Measurements from ENCODE around the gene NPHP1. TPM values are rescaled to one million over a fixed set of nuclear protein-coding genes. Genes with fewer than 3 reads are reported as not detected.

NPHP1 gene
- total and polyA plus RNA-seq, 2 of the 8 experiments (the other 6 are each of a cell fraction or from before 2014, with no cell fraction given), result 1.4 to 2.8 TPM

DNA sequence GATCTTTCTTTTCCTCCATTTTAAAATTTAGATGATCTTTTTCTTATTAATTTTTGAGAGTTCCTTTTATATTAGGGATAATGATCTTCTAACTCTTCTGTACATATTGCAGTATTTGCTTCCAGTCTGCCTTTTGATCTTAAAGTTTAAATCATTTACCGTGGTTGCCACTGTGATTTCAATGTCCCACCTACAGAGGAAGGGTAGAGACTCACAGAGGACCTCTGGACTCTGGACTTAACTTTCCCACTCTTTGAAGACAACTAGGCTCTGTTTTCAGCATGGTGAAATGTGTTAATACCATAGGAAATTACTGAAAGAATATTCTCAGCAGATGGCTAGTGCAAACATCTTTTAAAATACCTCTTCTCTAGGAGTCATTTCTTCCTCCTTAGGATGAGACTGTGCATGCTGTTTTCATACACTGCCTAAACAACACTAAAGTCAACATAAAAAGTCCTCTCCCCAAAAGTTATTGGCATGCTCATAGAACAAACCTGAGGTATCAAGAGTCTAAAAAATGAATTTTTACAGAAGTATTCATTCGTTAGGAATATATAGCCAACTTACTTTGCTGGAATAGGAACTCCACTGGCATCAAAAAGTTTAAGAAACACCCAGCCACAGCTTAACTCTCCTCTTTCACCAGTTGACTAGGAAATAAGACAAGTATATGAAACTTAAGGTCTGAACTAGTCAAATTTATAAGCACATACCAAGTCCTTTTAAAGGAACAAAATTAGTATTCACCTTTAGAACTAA, 58.4 kb downstream of the NPHP1 start:
- H2AFZ ChIP-seq (ENCODE audit: low read length), result no peak overlapping the region
- no peak overlapping the region for H2BK15ac ChIP-seq (ENCODE audit: low read length)
- no peaks in the 10 kb centered on the region for H3K79me2 ChIP-seq (ENCODE audit: control insufficient read depth in 1 of 2, insufficient read depth in 2 of 2, low read length in 2 of 2)
- no peak overlapping the region for H2BK120ac ChIP-seq (replicated peaks; ENCODE audit: low read depth, low read length)
- no peak for FAIRE-seq
- no peaks in the 10 kb centered on the region for H3K9me3 ChIP-seq (ENCODE audit: insufficient read depth in 2 of 2, low read depth in 1 of 2, low read length in 1 of 2)
- H3K4me2 ChIP-seq (ENCODE audit: insufficient read depth in 1 of 2, low read depth in 2 of 2, low read length in 2 of 2), result no peak overlapping the region
- TF ChIP-seq SP4 (IDR thresholded peaks at IDR 0.05; ENCODE audit: low read length) (no peak), JUND (IDR thresholded peaks at IDR 0.05; ENCODE audit: low read length) (no peak), KDM5A (IDR thresholded peaks at IDR 0.05; ENCODE audit: low read length) (no peak), SIRT6 (IDR thresholded peaks at IDR 0.05; ENCODE audit: low read length) (no peak), EP300 (IDR thresholded peaks at IDR 0.05; ENCODE audit: borderline replicate concordance in 1 of 2, low read depth in 2 of 2, low read length in 2 of 2) (no peak), SP2 (IDR thresholded peaks at IDR 0.05; ENCODE audit: low read length) (no peak), BCL11A (IDR thresholded peaks at IDR 0.05; ENCODE audit: low read depth in 2 of 2, low read length in 2 of 2) (no peak), ZNF274 (IDR thresholded peaks at IDR 0.05; ENCODE audit: borderline replicate concordance, extremely low read depth, low read length) (no peak), SAP30 (IDR thresholded peaks at IDR 0.05; ENCODE audit: insufficient read depth, insufficient replicate concordance, low read length) (no peak), POLR2AphosphoS5 (IDR thresholded peaks at IDR 0.05; ENCODE audit: low read depth, low read length) (no peak), POU5F1 (IDR thresholded peaks at IDR 0.05; ENCODE audit: low read depth, low read length) (no peak)
- ChIA-PET POLR2A (ENCODE audit: partially characterized antibody) (no interaction called here), CTCF (ENCODE audit: partially characterized antibody) (no interaction called here)
- H2AK5ac ChIP-seq (ENCODE audit: low read depth, low read length), result no peak overlapping the region
- no peak overlapping the region for H3K18ac ChIP-seq (ENCODE audit: extremely low read depth, low read length)
- no peak overlapping the region for H2BK5ac ChIP-seq (ENCODE audit: low read depth, low read length)
- no peaks in the 10 kb centered on the region for H3K79me1 ChIP-seq (ENCODE audit: low read depth, low read length)
- H3K36me3 ChIP-seq (ENCODE audit: control insufficient read depth in 2 of 4, insufficient read depth in 4 of 4, low read length in 3 of 4), result no peaks in the 10 kb centered on the region
- no peak overlapping the region for H2BK12ac ChIP-seq (ENCODE audit: low read depth, low read length)
- no peak for DNase-seq (ENCODE audit: low read depth in 1 of 2, low spot score in 2 of 2)
- H3K4me3 ChIP-seq (ENCODE audit: extremely low read depth in 1 of 4, insufficient read depth in 2 of 4, low read depth in 3 of 4, low read length in 4 of 4), result no peak overlapping the region
- no peaks in the 10 kb centered on the region for H3K27me3 ChIP-seq (replicated peaks in 1 of 4; ENCODE audit: control insufficient read depth in 3 of 4, extremely low read depth in 1 of 4, insufficient read depth in 3 of 4, low read length in 3 of 4)
- 88% methylated on average over 2 of the region's 2 CpGs; no CpG with 5 or more reads in 1 of the 2 experiments for WGBS, 2 experiments (ENCODE audit: extremely low coverage in 1 of 2, insufficient coverage in 1 of 2, insufficient read length in 1 of 2, insufficient replicate concordance in 2 of 2, low coverage in 1 of 2, low lambda C conversion rate in 2 of 2, missing lambda C conversion rate in 1 of 2)
- H4K91ac ChIP-seq (replicated peaks; ENCODE audit: insufficient read length, low read length), result no peak overlapping the region
- no peak overlapping the region for H3K27ac ChIP-seq (ENCODE audit: low read depth, low read length)
- no peak overlapping the region for H3K4ac ChIP-seq (replicated peaks; ENCODE audit: insufficient read length, low read depth, low read length)
- no peak overlapping the region for H4K8ac ChIP-seq (ENCODE audit: extremely low read depth, insufficient read depth, low read length)
- no peak overlapping the region for H2BK20ac ChIP-seq (ENCODE audit: low read length)
- no peak overlapping the region for H4K5ac ChIP-seq (ENCODE audit: insufficient read length, low read depth, low read length)
- no peaks in the 10 kb centered on the region for H3K4me1 ChIP-seq (replicated peaks in 1 of 4; ENCODE audit: control insufficient read depth in 3 of 4, insufficient read depth in 4 of 4, low read length in 3 of 4)
- H3K9ac ChIP-seq (replicated peaks in 1 of 4; ENCODE audit: extremely low read depth in 1 of 4, low read depth in 3 of 4, low read length in 3 of 4), result no peak overlapping the region
- H3K56ac ChIP-seq (replicated peaks; ENCODE audit: insufficient read length, low read depth, low read length), result no peak overlapping the region
- no peaks in the 10 kb centered on the region for H3K23me2 ChIP-seq (ENCODE audit: low read depth, low read length)
- no peaks in the 10 kb centered on the region for H4K20me1 ChIP-seq (replicated peaks in 1 of 2; ENCODE audit: control insufficient read depth in 1 of 2, insufficient read depth in 2 of 2, low read length in 2 of 2)
- no peak overlapping the region for H3K14ac ChIP-seq (ENCODE audit: insufficient read length)
- H3K23ac ChIP-seq (ENCODE audit: insufficient read length), result no peak overlapping the region
